Chondrocyte (in vitro differentiated cells): ENCODE results near the gene SLC5A9. TPM values are rescaled to one million over a fixed set of nuclear protein-coding genes. Genes with fewer than 3 reads are reported as not detected.

Source experiments
- DNase-seq: peaks from one replicate; pipeline ENCODE4 v3.0.0; 2021; ENCODE audit warnings: mixed read lengths, low spot score
- H3K27ac Mint-ChIP-seq: one replicate; pipeline ENCODE4 v1.8.0; 2021; ENCODE audit warnings: mild to moderate bottlenecking, moderate library complexity, mixed read lengths; ENCODE audit not compliant: unreplicated experiment
- H3K27me3 Mint-ChIP-seq: 2 replicates; pipeline ENCODE4 v1.8.0; 2021; ENCODE audit warnings: low read depth, mixed read lengths
- H3K36me3 Mint-ChIP-seq: 2 replicates; pipeline ENCODE4 v1.8.0; 2021; ENCODE audit warnings: low read depth, mixed read lengths
- H3K4me1 Mint-ChIP-seq: 2 replicates; pipeline ENCODE4 v1.8.0; 2021; ENCODE audit warnings: low read depth, mild to moderate bottlenecking, mixed read lengths
- H3K4me3 Mint-ChIP-seq: one replicate; pipeline ENCODE4 v1.8.0; 2021; ENCODE audit warnings: mild to moderate bottlenecking, moderate library complexity, mixed read lengths; ENCODE audit not compliant: unreplicated experiment
- H3K9me3 Mint-ChIP-seq: 2 replicates; pipeline ENCODE4 v1.8.0; 2021; ENCODE audit warnings: low read depth, mixed read lengths
- CTCF ChIP-seq: fragments of 200-600 bp; sonication (generic); IDR thresholded peaks from 2 replicates; pipeline ENCODE4 v1.5.0; 2021; ENCODE audit warnings: antibody characterized with exemption, mild to moderate bottlenecking, moderate library complexity
- long read RNA-seq: library from polyadenylated mRNA; stranded (forward); transcript quantifications from one replicate; pipeline ENCODE4 v2.0.0, GENCODE V29; 2021
- total RNA-seq: library from RNA; stranded (reverse); gene quantifications from 3 replicates; pipeline ENCODE4 v1.2.1, GENCODE V29; 2021

Gene SLC5A9
- not detected in 3 replicates for total RNA-seq
- long read RNA-seq, partial matches to known transcripts, result 0 of 1 reads
- long read RNA-seq, other reads (novel, unspliced or antisense), result 1 of 1 reads

- TF ChIP-seq CTCF, result no peak
- no peak for DNase-seq
- Mint-ChIP-seq H3K4me1 (no peaks in the 10 kb centered on the region), H3K9me3 (peaks cover 3% of the 10 kb centered on the region), H3K36me3 (no peaks in the 10 kb centered on the region), H3K4me3 (no peak within 1 kb of the TSS), H3K27ac (no peak within 1 kb of the TSS), H3K27me3 (peaks cover 5% of the 10 kb centered on the region)
These were observed at the start of gene SLC5A9 for GRCh38 chr1:48222501-48223242. SLC5A9 (plus strand) TSS chr1:48222716; CDS start chr1:48222737, 21 bp downstream.

GRCh38 chr1:48175116-48175515 lies 47.4 kb upstream of the SLC5A9 start:
- peaks cover 6% of the 10 kb centered on the region for H3K9me3 Mint-ChIP-seq
- H3K36me3 Mint-ChIP-seq, result peaks cover 3% of the 10 kb centered on the region
- H3K27ac Mint-ChIP-seq, result no peak overlapping the region
- DNase-seq, result no peak
- no peak overlapping the region for H3K4me3 Mint-ChIP-seq
- H3K27me3 Mint-ChIP-seq, result peaks cover 15% of the 10 kb centered on the region
- H3K4me1 Mint-ChIP-seq, result no peaks in the 10 kb centered on the region
- TF ChIP-seq CTCF, result no peak

- Mint-ChIP-seq H3K36me3 (no peaks in the 10 kb centered on the region), H3K4me1 (no peaks in the 10 kb centered on the region), H3K27me3 (peaks cover 17% of the 10 kb centered on the region), H3K4me3 (no peak overlapping the region), H3K9me3 (no peaks in the 10 kb centered on the region), H3K27ac (no peak overlapping the region)
- no peak for DNase-seq
- TF ChIP-seq CTCF, result no peak
These were observed 45.3 kb upstream of the SLC5A9 start for GRCh38 chr1:48177257-48177656.

- no peak for DNase-seq
- H3K4me3 Mint-ChIP-seq, result no peak overlapping the region
- H3K27ac Mint-ChIP-seq, result no peak overlapping the region
- peaks cover 8% of the 10 kb centered on the region for H3K9me3 Mint-ChIP-seq
- H3K4me1 Mint-ChIP-seq, result no peaks in the 10 kb centered on the region
- peaks cover 11% of the 10 kb centered on the region for H3K27me3 Mint-ChIP-seq
- TF ChIP-seq CTCF, result no peak
- no peaks in the 10 kb centered on the region for H3K36me3 Mint-ChIP-seq
These were observed 40.7 kb upstream of the SLC5A9 start for GRCh38 chr1:48181669-48182367.

GRCh38 chr1:48182439-48182838 lies 40.1 kb upstream of the SLC5A9 start:
- H3K36me3 Mint-ChIP-seq, result no peaks in the 10 kb centered on the region

More at GRCh38 chr1:48182439-48182838, 40.1 kb upstream of the SLC5A9 start:
- no peak for DNase-seq
- Mint-ChIP-seq H3K27me3 (peaks cover 10% of the 10 kb centered on the region), H3K27ac (no peak overlapping the region), H3K9me3 (peaks cover 13% of the 10 kb centered on the region), H3K4me3 (no peak overlapping the region), H3K4me1 (no peaks in the 10 kb centered on the region)
- no peak for TF ChIP-seq CTCF
